Transverse colon (tissue), 1 donor: ENCODE data around the gene NUAK2.

Source experiments
- EP300 ChIP-seq: sonication (generic); formaldehyde crosslinking; IDR thresholded peaks from one replicate; pipeline ENCODE4 v1.6.1; 2017; ENCODE audit warnings: antibody characterized with exemption, low read depth
- POLR2A ChIP-seq: fragments of 450-650 bp; IDR thresholded peaks from one replicate; pipeline ENCODE4 v1.6.1; 2016; ENCODE audit warnings: antibody characterized with exemption, mild to moderate bottlenecking, moderate library complexity

- TF ChIP-seq POLR2A (no peak), EP300 (no peak)
Measured at GRCh38 chr1:205283270-205284147, 38.0 kb downstream of the NUAK2 start.
